HEK293 (cell line): Measurements from ENCODE around the gene RNASE8.

Source experiments
- HOXA7 ChIP-seq: sonication (generic); formaldehyde crosslinking; IDR thresholded peaks from 2 replicates; pipeline ENCODE4 v1.8.1; 2022; ENCODE audit warnings: missing genetic modification reagents, borderline replicate concordance
- KLF10 ChIP-seq: fragments of 450-650 bp; IDR thresholded peaks from 2 replicates; pipeline ENCODE4 v1.5.1; 2018; ENCODE audit warnings: missing biosample characterization, mild to moderate bottlenecking, missing genetic modification characterization
- KLF9 ChIP-seq: fragments of 450-650 bp; formaldehyde crosslinking; IDR thresholded peaks from 2 replicates; pipeline ENCODE4 v1.5.1; 2016; ENCODE audit warnings: missing biosample characterization, missing genetic modification characterization, low read depth
- ZIC2 ChIP-seq: fragments of 450-650 bp; formaldehyde crosslinking; IDR thresholded peaks from 2 replicates; pipeline ENCODE4 v1.5.1; 2016; ENCODE audit warnings: missing biosample characterization, missing genetic modification characterization
- ZNF155 ChIP-seq: fragments of 450-650 bp; formaldehyde crosslinking; IDR thresholded peaks from 2 replicates; pipeline ENCODE4 v1.5.1; 2016; ENCODE audit warnings: missing biosample characterization, missing genetic modification characterization
- ZNF202 ChIP-seq: fragments of 450-650 bp; formaldehyde crosslinking; IDR thresholded peaks from 2 replicates; pipeline ENCODE4 v1.5.1; 2016; ENCODE audit warnings: missing biosample characterization, missing genetic modification characterization, borderline replicate concordance
- ZNF596 ChIP-seq: fragments of 450-650 bp; IDR thresholded peaks from 2 replicates; pipeline ENCODE4 v1.5.0; 2018; ENCODE audit warnings: missing biosample characterization, mild to moderate bottlenecking, missing genetic modification characterization, moderate library complexity
- ZNF830 ChIP-seq: fragments of 450-650 bp; IDR thresholded peaks from 2 replicates; pipeline ENCODE4 v1.5.0; 2018; ENCODE audit warnings: missing biosample characterization, missing genetic modification characterization, low read depth, mild to moderate bottlenecking, moderate library complexity
- TF ChIP-seq, protein P1 (sequence below): fragments of 450-650 bp; formaldehyde crosslinking; IDR thresholded peaks from 2 replicates; pipeline ENCODE4 v1.5.1; 2016; ENCODE audit warnings: missing biosample characterization, missing genetic modification characterization
- TF ChIP-seq, protein P2 (sequence below): fragments of 450-650 bp; formaldehyde crosslinking; conservative IDR thresholded peaks from 2 replicates; pipeline ENCODE4 v1.5.1; 2016; ENCODE audit warnings: low read depth, missing biosample characterization, missing genetic modification characterization

DNA sequence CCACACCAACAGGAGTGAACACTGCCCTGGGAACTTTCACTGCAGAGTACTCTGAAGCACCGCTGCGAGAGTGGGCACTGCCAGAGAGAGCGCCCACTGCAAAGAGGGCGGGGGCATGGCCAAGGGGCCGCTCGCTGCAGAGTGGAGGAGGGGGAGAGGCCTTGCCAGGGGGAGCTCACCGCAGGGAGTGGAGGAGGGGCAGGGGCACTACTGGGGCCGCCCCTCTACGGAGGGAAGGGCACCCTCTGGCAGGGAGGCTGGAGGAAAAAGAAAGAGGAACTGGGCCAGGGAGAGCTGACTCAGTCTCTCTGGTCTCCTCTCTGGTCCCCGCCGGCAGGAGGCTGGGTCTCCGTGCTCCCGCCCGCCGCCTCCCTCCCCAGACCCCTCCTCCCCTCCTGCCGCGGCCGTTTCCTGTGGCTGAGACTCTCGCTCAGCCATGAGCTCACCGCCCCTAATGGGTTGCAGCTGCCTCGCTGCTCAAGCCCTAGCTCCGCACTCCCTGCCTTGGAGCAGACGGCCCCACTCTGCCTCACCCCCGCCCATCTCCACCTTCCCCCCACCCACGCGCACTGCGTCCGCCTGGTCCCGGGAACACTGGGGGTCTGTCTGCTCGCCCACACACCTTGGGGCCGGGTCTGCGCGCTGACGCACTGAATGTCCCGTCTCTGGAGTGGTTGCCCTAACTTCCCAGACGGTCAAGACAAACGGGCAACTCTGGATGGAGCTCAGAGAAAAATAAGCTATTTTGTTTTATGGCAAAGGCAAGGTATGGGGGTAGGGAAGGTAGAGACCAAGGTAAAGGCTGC is 13.8 kb downstream of the RNASE8 start:
- no peak for TF ChIP-seq ZNF155
- peak; percentile 33; the same call in 1 of the 2 replicates for TF ChIP-seq KLF9 (tag by site-specific recombination)
- TF ChIP-seq, protein P1, sequence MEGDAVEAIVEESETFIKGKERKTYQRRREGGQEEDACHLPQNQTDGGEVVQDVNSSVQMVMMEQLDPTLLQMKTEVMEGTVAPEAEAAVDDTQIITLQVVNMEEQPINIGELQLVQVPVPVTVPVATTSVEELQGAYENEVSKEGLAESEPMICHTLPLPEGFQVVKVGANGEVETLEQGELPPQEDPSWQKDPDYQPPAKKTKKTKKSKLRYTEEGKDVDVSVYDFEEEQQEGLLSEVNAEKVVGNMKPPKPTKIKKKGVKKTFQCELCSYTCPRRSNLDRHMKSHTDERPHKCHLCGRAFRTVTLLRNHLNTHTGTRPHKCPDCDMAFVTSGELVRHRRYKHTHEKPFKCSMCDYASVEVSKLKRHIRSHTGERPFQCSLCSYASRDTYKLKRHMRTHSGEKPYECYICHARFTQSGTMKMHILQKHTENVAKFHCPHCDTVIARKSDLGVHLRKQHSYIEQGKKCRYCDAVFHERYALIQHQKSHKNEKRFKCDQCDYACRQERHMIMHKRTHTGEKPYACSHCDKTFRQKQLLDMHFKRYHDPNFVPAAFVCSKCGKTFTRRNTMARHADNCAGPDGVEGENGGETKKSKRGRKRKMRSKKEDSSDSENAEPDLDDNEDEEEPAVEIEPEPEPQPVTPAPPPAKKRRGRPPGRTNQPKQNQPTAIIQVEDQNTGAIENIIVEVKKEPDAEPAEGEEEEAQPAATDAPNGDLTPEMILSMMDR (tag by site-specific recombination), result no peak
- TF ChIP-seq HOXA7 (CRISPR knock-in tag), result no peak
- no peak for TF ChIP-seq ZNF830 (tag by site-specific recombination)
- TF ChIP-seq ZIC2, result peak; percentile 71
- no peak for TF ChIP-seq ZNF202 (tag by site-specific recombination)
- no peak for TF ChIP-seq KLF10
- TF ChIP-seq ZNF596 (tag by site-specific recombination), result no peak
- TF ChIP-seq, protein P2, sequence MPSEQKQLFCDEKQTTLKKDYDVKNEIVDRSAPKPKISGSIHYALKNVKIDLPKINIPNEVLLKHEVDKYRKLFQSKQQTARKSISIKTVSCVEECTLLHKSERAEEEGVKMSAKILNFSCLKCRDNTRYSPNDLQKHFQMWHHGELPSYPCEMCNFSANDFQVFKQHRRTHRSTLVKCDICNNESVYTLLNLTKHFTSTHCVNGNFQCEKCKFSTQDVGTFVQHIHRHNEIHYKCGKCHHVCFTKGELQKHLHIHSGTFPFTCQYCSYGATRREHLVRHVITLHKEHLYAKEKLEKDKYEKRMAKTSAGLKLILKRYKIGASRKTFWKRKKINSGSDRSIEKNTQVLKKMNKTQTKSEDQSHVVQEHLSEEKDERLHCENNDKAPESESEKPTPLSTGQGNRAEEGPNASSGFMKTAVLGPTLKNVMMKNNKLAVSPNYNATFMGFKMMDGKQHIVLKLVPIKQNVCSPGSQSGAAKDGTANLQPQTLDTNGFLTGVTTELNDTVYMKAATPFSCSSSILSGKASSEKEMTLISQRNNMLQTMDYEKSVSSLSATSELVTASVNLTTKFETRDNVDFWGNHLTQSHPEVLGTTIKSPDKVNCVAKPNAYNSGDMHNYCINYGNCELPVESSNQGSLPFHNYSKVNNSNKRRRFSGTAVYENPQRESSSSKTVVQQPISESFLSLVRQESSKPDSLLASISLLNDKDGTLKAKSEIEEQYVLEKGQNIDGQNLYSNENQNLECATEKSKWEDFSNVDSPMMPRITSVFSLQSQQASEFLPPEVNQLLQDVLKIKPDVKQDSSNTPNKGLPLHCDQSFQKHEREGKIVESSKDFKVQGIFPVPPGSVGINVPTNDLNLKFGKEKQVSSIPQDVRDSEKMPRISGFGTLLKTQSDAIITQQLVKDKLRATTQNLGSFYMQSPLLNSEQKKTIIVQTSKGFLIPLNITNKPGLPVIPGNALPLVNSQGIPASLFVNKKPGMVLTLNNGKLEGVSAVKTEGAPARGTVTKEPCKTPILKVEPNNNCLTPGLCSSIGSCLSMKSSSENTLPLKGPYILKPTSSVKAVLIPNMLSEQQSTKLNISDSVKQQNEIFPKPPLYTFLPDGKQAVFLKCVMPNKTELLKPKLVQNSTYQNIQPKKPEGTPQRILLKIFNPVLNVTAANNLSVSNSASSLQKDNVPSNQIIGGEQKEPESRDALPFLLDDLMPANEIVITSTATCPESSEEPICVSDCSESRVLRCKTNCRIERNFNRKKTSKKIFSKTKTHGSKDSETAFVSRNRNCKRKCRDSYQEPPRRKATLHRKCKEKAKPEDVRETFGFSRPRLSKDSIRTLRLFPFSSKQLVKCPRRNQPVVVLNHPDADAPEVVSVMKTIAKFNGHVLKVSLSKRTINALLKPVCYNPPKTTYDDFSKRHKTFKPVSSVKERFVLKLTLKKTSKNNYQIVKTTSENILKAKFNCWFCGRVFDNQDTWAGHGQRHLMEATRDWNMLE (tag by site-specific recombination), result no peak
